HCT116 (cell line): ENCODE results near the gene TMEM139.

Source experiments
- CEBPB ChIP-seq: IDR thresholded peaks from 2 replicates; pipeline ENCODE4 v1.6.1; 2012; ENCODE audit warnings: low read depth
- CTCF ChIP-seq, 3 experiments: fragments of 200-600 bp in 1 of 3; sonication (generic) in 1 of 3; IDR thresholded peaks in 2 of 3; conservative IDR thresholded peaks in 1 of 3; 2 replicates each; pipeline ENCODE4 v1.5.1; 2012 to 2017; ENCODE audit warnings: low read depth in 2 of 3, low read length in 2 of 3, antibody characterized with exemption in 1 of 3, borderline replicate concordance in 1 of 3, control low read depth in 1 of 3, mild to moderate bottlenecking in 1 of 3, mixed read lengths in 1 of 3, mixed run types in 1 of 3, moderate library complexity in 1 of 3; ENCODE audit not compliant: insufficient read depth in 1 of 3
- ELF1 ChIP-seq: IDR thresholded peaks from 2 replicates; pipeline ENCODE4 v1.6.1; 2012; ENCODE audit warnings: low read depth, borderline replicate concordance
- EZH2 ChIP-seq: fragments of 200-600 bp; sonication (generic); IDR thresholded peaks from 2 replicates; pipeline ENCODE4 v1.6.1; 2017; ENCODE audit warnings: antibody characterized with exemption, mixed run types
- EZH2phosphoT487 ChIP-seq: fragments of 200-600 bp; IDR thresholded peaks from 2 replicates; pipeline ENCODE4 v1.6.1; 2018; ENCODE audit warnings: antibody characterized with exemption, borderline replicate concordance
- JUND ChIP-seq: IDR thresholded peaks from 2 replicates; pipeline ENCODE4 v1.6.1; 2012
- MAX ChIP-seq: IDR thresholded peaks from 2 replicates; pipeline ENCODE4 v1.6.1; 2012
- POLR2A ChIP-seq: IDR thresholded peaks from 2 replicates; pipeline ENCODE4 v1.7.0; 2011; ENCODE audit warnings: borderline replicate concordance; ENCODE audit not compliant: insufficient read depth, insufficient read length; ENCODE audit errors: extremely low read depth
- POLR2AphosphoS5 ChIP-seq: IDR thresholded peaks from 2 replicates; pipeline ENCODE4 v1.6.1; 2011; ENCODE audit warnings: mild to moderate bottlenecking, low read depth, low read length, moderate library complexity
- REST ChIP-seq: IDR thresholded peaks from 2 replicates; pipeline ENCODE4 v1.6.1; 2012; ENCODE audit warnings: low read depth
- SP1 ChIP-seq: IDR thresholded peaks from 2 replicates; pipeline ENCODE4 v1.6.1; 2012; ENCODE audit warnings: low read depth
- SRF ChIP-seq: IDR thresholded peaks from 2 replicates; pipeline ENCODE4 v1.6.1; 2012; ENCODE audit warnings: low read depth
- YY1 ChIP-seq: IDR thresholded peaks from 2 replicates; pipeline ENCODE4 v1.6.1; 2011; ENCODE audit warnings: low read length, low read depth, moderate library complexity, mild to moderate bottlenecking; ENCODE audit not compliant: insufficient replicate concordance; ENCODE audit errors: extremely low read depth
- TF ChIP-seq, protein P1 (sequence below): IDR thresholded peaks from 2 replicates; pipeline ENCODE4 v1.6.1; 2012

- TF ChIP-seq CTCF (IDR thresholded peaks at IDR 0.05 in 2 of 3, conservative IDR thresholded peaks at IDR 0.05 in 1 of 3; ENCODE audit: borderline replicate concordance in 1 of 3, insufficient read depth in 1 of 3, low read depth in 2 of 3, low read length in 2 of 3) (no peak), EZH2 (no peak), YY1 (no peak), POLR2AphosphoS5 (no peak), JUND (no peak), REST (no peak), POLR2A (no peak), SP1 (no peak), MAX (no peak), CEBPB (no peak), EZH2phosphoT487 (no peak), SRF (no peak), ELF1 (no peak)
- TF ChIP-seq, protein P1, sequence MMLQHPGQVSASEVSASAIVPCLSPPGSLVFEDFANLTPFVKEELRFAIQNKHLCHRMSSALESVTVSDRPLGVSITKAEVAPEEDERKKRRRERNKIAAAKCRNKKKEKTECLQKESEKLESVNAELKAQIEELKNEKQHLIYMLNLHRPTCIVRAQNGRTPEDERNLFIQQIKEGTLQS = no peak
These were observed 1.7 kb downstream of the TMEM139 start for GRCh38 chr7:143286522-143286890.
